Adrenal gland (tissue), 5 donors: ENCODE measurements around the gene PCDH9.

ENCODE experiments used
- POLR2A ChIP-seq, 2 donors: fragments of 450-650 bp; IDR thresholded peaks; one replicate each; pipeline ENCODE4 v1.6.1; 2017; ENCODE audit warnings: antibody characterized with exemption in 2 of 2, mild to moderate bottlenecking in 2 of 2, moderate library complexity in 1 of 2
- TF ChIP-seq, protein P1 (sequence below), 6 experiments: fragments of 450-650 bp in 4 of 6; fragments of 200-600 bp in 2 of 6; sonication (generic) in 1 of 6; IDR thresholded peaks; 1 replicate in 5 of 6; 2 replicates in 1 of 6; pipeline versions ENCODE4 v1.5.1 to v1.8.0; 2016 to 2021; ENCODE audit warnings: antibody characterized with exemption in 6 of 6, mild to moderate bottlenecking in 2 of 6, moderate library complexity in 1 of 6
- donor health status: DM: no; HTN: no; CAD: no.

DNA sequence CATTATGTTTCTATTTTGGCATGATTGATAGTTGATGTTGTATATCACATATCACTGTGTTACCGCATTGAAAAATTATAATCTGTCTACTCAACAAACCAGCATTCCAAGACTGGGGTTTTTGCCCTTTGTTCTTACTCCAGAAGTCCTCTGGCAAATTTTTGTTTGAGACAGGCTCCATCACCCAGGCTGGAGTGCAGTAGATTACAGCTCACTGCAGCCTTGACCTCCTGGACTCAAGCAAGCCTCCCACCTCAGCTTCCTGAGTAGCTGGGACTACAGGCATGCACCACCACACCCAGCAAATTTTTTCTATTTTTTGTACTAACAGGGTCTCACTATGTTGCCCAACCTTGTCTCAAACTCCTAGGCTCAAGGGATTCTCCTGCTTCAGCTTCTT, 741.0 kb downstream of the PCDH9 start:
- TF ChIP-seq, protein P1, sequence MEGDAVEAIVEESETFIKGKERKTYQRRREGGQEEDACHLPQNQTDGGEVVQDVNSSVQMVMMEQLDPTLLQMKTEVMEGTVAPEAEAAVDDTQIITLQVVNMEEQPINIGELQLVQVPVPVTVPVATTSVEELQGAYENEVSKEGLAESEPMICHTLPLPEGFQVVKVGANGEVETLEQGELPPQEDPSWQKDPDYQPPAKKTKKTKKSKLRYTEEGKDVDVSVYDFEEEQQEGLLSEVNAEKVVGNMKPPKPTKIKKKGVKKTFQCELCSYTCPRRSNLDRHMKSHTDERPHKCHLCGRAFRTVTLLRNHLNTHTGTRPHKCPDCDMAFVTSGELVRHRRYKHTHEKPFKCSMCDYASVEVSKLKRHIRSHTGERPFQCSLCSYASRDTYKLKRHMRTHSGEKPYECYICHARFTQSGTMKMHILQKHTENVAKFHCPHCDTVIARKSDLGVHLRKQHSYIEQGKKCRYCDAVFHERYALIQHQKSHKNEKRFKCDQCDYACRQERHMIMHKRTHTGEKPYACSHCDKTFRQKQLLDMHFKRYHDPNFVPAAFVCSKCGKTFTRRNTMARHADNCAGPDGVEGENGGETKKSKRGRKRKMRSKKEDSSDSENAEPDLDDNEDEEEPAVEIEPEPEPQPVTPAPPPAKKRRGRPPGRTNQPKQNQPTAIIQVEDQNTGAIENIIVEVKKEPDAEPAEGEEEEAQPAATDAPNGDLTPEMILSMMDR (IDR thresholded peaks at IDR 0.05), result no peak
- no peak for TF ChIP-seq POLR2A (IDR thresholded peaks at IDR 0.05)
